Prostate gland (tissue), 2 donors: ENCODE results near the gene PPP6C. TPM values are rescaled to one million over a fixed set of nuclear protein-coding genes. Genes with fewer than 3 reads are reported as not detected.
"Not testable (repeated sequence)": the region's sequence is repeated elsewhere in the genome, so short reads cannot be mapped to it uniquely, and the experiment has no call there.

ENCODE experiments used
- DNase-seq: peaks from one replicate; pipeline ENCODE4 v3.0.0-alpha.2; 2019; ENCODE audit warnings: low spot score
- H3K27ac ChIP-seq, 2 donors: fragments of 200-600 bp; sonication (generic); 2 replicates each; pipeline ENCODE4 v1.5.1; 2017 to 2019
- H3K27me3 ChIP-seq: fragments of 200-600 bp; sonication (generic); replicated peaks from 2 replicates; pipeline ENCODE4 v1.5.1; 2019; ENCODE audit not compliant: insufficient read depth
- H3K36me3 ChIP-seq, 2 donors: fragments of 200-600 bp; sonication (generic); 1 replicate in 1 of 2; 2 replicates in 1 of 2; pipeline versions ENCODE4 v1.5.1 to v1.8.1; 2017 to 2019
- H3K4me1 ChIP-seq: fragments of 200-600 bp; sonication (generic); replicated peaks from 2 replicates; pipeline ENCODE4 v1.5.1; 2019
- H3K4me3 ChIP-seq, 2 donors: fragments of 200-600 bp; sonication (generic); 2 replicates each; pipeline ENCODE4 v1.5.1; 2017 to 2019
- H3K9me3 ChIP-seq: fragments of 200-600 bp; sonication (generic); 2 replicates; pipeline ENCODE4 v1.5.1; 2017
- POLR2A ChIP-seq: fragments of 450-650 bp; IDR thresholded peaks from one replicate; pipeline ENCODE4 v1.6.1; 2016; ENCODE audit warnings: antibody characterized with exemption, mild to moderate bottlenecking
- POLR2AphosphoS5 ChIP-seq: sonication (generic); formaldehyde crosslinking; IDR thresholded peaks from one replicate; pipeline ENCODE4 v1.6.1; 2017; ENCODE audit warnings: antibody characterized with exemption
- WGBS: methylation state at CpG from one replicate; pipeline ENCODE4 v1.1.5; 2018; 5-methylcytosine and 5-hydroxymethylcytosine counted together
- intact Hi-C: fragments of 100-400 bp; cut with DNase I; formaldehyde crosslinking; loops from one replicate; pipeline ENCODE4 v1.14.2; 2022
- total RNA-seq, 2 donors: library from RNA; depleted of rRNA; stranded (reverse); fragments of >200 nt; gene quantifications; one replicate each; pipeline ENCODE4 v1.1.0, GENCODE V29; 2016
- TF ChIP-seq, protein P1 (sequence below), 4 experiments: fragments of 200-600 bp in 2 of 4; fragments of 450-650 bp in 2 of 4; sonication (generic) in 2 of 4; IDR thresholded peaks; 1 replicate in 3 of 4; 2 replicates in 1 of 4; pipeline ENCODE4 v1.5.1; 2016 to 2019; ENCODE audit warnings: antibody characterized with exemption in 4 of 4, mild to moderate bottlenecking in 2 of 4, moderate library complexity in 2 of 4

The PPP6C gene
- total RNA-seq, 2 donors from 2014 or later: 28.8 to 34.1 TPM

GRCh38 chr9:125190361-125190801 lies 778 bp upstream of the PPP6C start:
- H3K27ac ChIP-seq: peak overlapping the region; percentile 82 to 85
- WGBS: 46% methylated on average over 14 of the region's 14 CpGs

GRCh38 chr9:125189011-125189360 lies 617 bp downstream of the PPP6C start:
- peak; percentile 8 for DNase-seq
- H3K27me3 ChIP-seq: no peaks in the 10 kb centered on the region
- H3K9me3 ChIP-seq: no peaks in the 10 kb centered on the region
- WGBS: 2% methylated on average over 22 of the region's 26 CpGs
- H3K4me3 ChIP-seq: peak overlapping the region; percentile 86 to 88
- no peak for TF ChIP-seq POLR2A
- H3K27ac ChIP-seq: peak overlapping the region; percentile 82 to 85
- no peaks in the 10 kb centered on the region for H3K4me1 ChIP-seq
- no peaks in the 10 kb centered on the region for H3K36me3 ChIP-seq
- intact Hi-C loops: no loop called here

More at GRCh38 chr9:125190361-125190801, 778 bp upstream of the PPP6C start:
- H3K9me3 ChIP-seq: no peaks in the 10 kb centered on the region
- no peaks in the 10 kb centered on the region for H3K36me3 ChIP-seq
- intact Hi-C loops: loop anchor here (5.0 kb wide), 1 partner anchor 248 kb away; the partner anchor contains the start of gene GOLGA1
- H3K4me1 ChIP-seq: no peaks in the 10 kb centered on the region
- H3K27me3 ChIP-seq: no peaks in the 10 kb centered on the region
- DNase-seq: no peak
- H3K4me3 ChIP-seq: peak overlapping the region; percentile 86 to 88
- TF ChIP-seq, protein P1, sequence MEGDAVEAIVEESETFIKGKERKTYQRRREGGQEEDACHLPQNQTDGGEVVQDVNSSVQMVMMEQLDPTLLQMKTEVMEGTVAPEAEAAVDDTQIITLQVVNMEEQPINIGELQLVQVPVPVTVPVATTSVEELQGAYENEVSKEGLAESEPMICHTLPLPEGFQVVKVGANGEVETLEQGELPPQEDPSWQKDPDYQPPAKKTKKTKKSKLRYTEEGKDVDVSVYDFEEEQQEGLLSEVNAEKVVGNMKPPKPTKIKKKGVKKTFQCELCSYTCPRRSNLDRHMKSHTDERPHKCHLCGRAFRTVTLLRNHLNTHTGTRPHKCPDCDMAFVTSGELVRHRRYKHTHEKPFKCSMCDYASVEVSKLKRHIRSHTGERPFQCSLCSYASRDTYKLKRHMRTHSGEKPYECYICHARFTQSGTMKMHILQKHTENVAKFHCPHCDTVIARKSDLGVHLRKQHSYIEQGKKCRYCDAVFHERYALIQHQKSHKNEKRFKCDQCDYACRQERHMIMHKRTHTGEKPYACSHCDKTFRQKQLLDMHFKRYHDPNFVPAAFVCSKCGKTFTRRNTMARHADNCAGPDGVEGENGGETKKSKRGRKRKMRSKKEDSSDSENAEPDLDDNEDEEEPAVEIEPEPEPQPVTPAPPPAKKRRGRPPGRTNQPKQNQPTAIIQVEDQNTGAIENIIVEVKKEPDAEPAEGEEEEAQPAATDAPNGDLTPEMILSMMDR (IDR thresholded peaks at IDR 0.05): no peak
- TF ChIP-seq POLR2AphosphoS5: no peak
- TF ChIP-seq POLR2A: no peak

GRCh38 chr9:125183561-125183960 lies 6.0 kb downstream of the PPP6C start:
- H3K4me1 ChIP-seq: no peaks in the 10 kb centered on the region

DNA sequence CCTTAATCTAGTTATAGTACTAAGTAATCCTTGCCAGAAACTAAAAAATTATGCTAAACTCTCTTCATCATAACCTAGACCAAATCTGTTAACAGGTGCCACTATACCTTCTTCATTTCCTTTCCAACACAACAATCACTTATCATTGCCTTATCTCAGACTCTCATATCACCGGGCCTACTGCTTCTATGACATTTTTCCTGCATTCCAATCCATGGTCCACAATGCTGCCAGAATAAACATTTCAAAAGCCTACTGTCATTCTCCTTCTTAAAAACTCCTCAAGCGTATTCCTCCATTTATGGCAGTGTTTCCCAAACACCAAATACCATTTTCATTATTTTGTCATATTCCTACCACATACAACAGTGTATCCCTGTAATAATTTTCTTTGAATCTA lies 6.5 kb downstream of the PPP6C start:
- Histone ChIP-seq H3K4me3 (no peak overlapping the region), H3K27ac (no peak overlapping the region), H3K9me3 (no peaks in the 10 kb centered on the region), H3K27me3 (no peaks in the 10 kb centered on the region), H3K36me3 (no peaks in the 10 kb centered on the region), H3K4me1 (no peaks in the 10 kb centered on the region)
- WGBS: 52% methylated on average over 2 of the region's 2 CpGs
- no peak for DNase-seq
- intact Hi-C loops: no loop called here
- TF ChIP-seq, protein P1 (IDR thresholded peaks at IDR 0.05): no peak
- TF ChIP-seq POLR2AphosphoS5: no peak

More at GRCh38 chr9:125183561-125183960, 6.0 kb downstream of the PPP6C start:
- no peak overlapping the region for H3K27ac ChIP-seq
- no peak overlapping the region for H3K4me3 ChIP-seq
- no peak for DNase-seq
- TF ChIP-seq, protein P1 (IDR thresholded peaks at IDR 0.05): no peak
- TF ChIP-seq POLR2AphosphoS5 (no peak), POLR2A (no peak)
- 81% methylated on average over 2 of the region's 2 CpGs for WGBS
- intact Hi-C loops: no loop called here
- H3K9me3 ChIP-seq: no peaks in the 10 kb centered on the region
- H3K36me3 ChIP-seq: no peaks in the 10 kb centered on the region
- no peaks in the 10 kb centered on the region for H3K27me3 ChIP-seq

DNA sequence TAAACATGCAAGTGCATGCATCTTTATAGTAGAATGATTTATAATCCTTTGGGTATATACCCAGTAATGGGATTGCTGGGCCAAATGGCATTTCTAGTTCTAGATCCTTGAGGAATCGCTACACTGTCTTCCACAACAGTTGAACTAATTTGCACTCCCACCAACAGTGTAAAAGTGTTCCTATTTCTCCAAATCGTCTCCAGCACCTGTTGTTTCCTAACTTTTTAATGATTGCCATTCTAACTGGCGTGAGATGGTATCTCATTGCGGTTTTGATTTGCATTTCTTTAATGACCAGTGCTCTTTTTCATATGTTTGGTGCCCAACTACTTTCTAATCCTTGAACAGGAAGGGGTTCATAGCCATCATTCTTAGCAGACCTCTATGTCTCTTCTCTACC lies 7.8 kb downstream of the PPP6C start:
- H3K27me3 ChIP-seq, intact Hi-C loops, H3K4me3 ChIP-seq, H3K9me3 ChIP-seq, H3K4me1 ChIP-seq, H3K27ac ChIP-seq, DNase-seq, H3K36me3 ChIP-seq: not testable (repeated sequence)
- WGBS: 95% methylated on average over 4 of the region's 4 CpGs

GRCh38 chr9:125180876-125181275 lies 8.7 kb downstream of the PPP6C start:
- no peak overlapping the region for H3K4me3 ChIP-seq
- WGBS: 96% methylated on average over 9 of the region's 9 CpGs
- no peak for DNase-seq
- H3K36me3 ChIP-seq: no peaks in the 10 kb centered on the region
- H3K4me1 ChIP-seq: no peaks in the 10 kb centered on the region
- intact Hi-C loops: no loop called here
- H3K27me3 ChIP-seq: no peaks in the 10 kb centered on the region
- no peak overlapping the region for H3K27ac ChIP-seq
- H3K9me3 ChIP-seq: no peaks in the 10 kb centered on the region
- TF ChIP-seq POLR2AphosphoS5: no peak
- TF ChIP-seq, protein P1 (IDR thresholded peaks at IDR 0.05): no peak
- no peak for TF ChIP-seq POLR2A

GRCh38 chr9:125179776-125180175 lies 9.8 kb downstream of the PPP6C start:
- DNase-seq, H3K4me1 ChIP-seq, H3K9me3 ChIP-seq, H3K4me3 ChIP-seq, intact Hi-C loops, H3K27ac ChIP-seq, H3K36me3 ChIP-seq, H3K27me3 ChIP-seq: not testable (repeated sequence)
- WGBS: 87% methylated on average over 4 of the region's 4 CpGs
